Caco-2 (cell line): ENCODE data around the gene WDR43. TPM values are rescaled to one million over a fixed set of nuclear protein-coding genes. Genes with fewer than 3 reads are reported as not detected.

Experiments
- BruUV-seq: library from RNA; stranded (reverse); fragments of 400-500 nt; replicated peaks from 2 replicates; lab custom pipeline; 2021; lab: Mats Ljungman, UMichigan
- CTCF ChIA-PET: fragments of 300-600 bp; sonication (Branson Sonifier 250); formaldehyde crosslinking; loops from one replicate; lab custom pipeline; 2022; ENCODE audit warnings: antibody characterized with exemption; lab: Charles Lee
- POLR2A ChIA-PET: fragments of 300-600 bp; sonication (Branson Sonifier 250); formaldehyde crosslinking; loops from one replicate; lab custom pipeline; 2022; ENCODE audit warnings: antibody characterized with exemption; lab: Charles Lee
- DNase-seq, 2 experiments: peaks; one replicate each; pipeline versions ENCODE4 v3.0.0 to v3.0.0-alpha.2; 2020 to 2022
- H3K27me3 ChIP-seq: replicated peaks from 2 replicates; pipeline ENCODE4 v1.6.0; 2011; ENCODE audit warnings: low read length; ENCODE audit not compliant: control insufficient read depth, insufficient read depth
- H3K36me3 ChIP-seq: 2 replicates; pipeline ENCODE4 v1.5.1; 2011; ENCODE audit warnings: low read length; ENCODE audit not compliant: control insufficient read depth, insufficient read depth
- H3K4me1 ChIP-seq: fragments of 250-450 bp; sonication (Bioruptor Pico); 2 replicates; pipeline ENCODE4 v1.5.1; 2020; ENCODE audit warnings: mild to moderate bottlenecking
- H3K4me3 ChIP-seq: 2 replicates; pipeline ENCODE4 v1.5.1; 2011; ENCODE audit warnings: low read depth, mild to moderate bottlenecking, control low read depth, low read length
- H3K9me3 ChIP-seq: fragments of 250-450 bp; sonication (Bioruptor Pico); 2 replicates; pipeline ENCODE4 v1.5.1; 2020; ENCODE audit warnings: mild to moderate bottlenecking, moderate library complexity
- H3K27ac Mint-ChIP-seq: one replicate; pipeline ENCODE4 v1.8.0; 2022; ENCODE audit warnings: mixed read lengths; ENCODE audit not compliant: unreplicated experiment
- H3K27me3 Mint-ChIP-seq: one replicate; pipeline ENCODE4 v1.8.0; 2022; ENCODE audit warnings: mixed read lengths; ENCODE audit not compliant: insufficient read depth, unreplicated experiment
- H3K36me3 Mint-ChIP-seq: one replicate; pipeline ENCODE4 v1.8.0; 2022; ENCODE audit warnings: mild to moderate bottlenecking, mixed read lengths; ENCODE audit not compliant: insufficient read depth, unreplicated experiment
- H3K4me1 Mint-ChIP-seq: one replicate; pipeline ENCODE4 v1.8.0; 2022; ENCODE audit warnings: low read depth, mixed read lengths; ENCODE audit not compliant: unreplicated experiment
- H3K4me3 Mint-ChIP-seq: one replicate; pipeline ENCODE4 v1.8.0; 2022; ENCODE audit warnings: mild to moderate bottlenecking, moderate library complexity, mixed read lengths; ENCODE audit not compliant: unreplicated experiment
- H3K9me3 Mint-ChIP-seq: one replicate; pipeline ENCODE4 v1.8.0; 2022; ENCODE audit warnings: mixed read lengths; ENCODE audit not compliant: unreplicated experiment
- intact Hi-C: fragments of 100-400 bp; cut with micrococcal nuclease; formaldehyde crosslinking; loops from one replicate; pipeline ENCODE4 v1.10.0; 2022; ENCODE audit not compliant: unreplicated experiment
- total RNA-seq: library from RNA; stranded (reverse); gene quantifications from 2 replicates; pipeline ENCODE4 v1.2.3, GENCODE V29; 2022
- TF ChIP-seq, protein P1 (sequence below), 2 experiments: fragments of 200-600 bp in 1 of 2; IDR thresholded peaks; 1 replicate in 1 of 2; 2 replicates in 1 of 2; pipeline versions ENCODE4 v1.5.1 to v1.8.0; 2011 to 2022; ENCODE audit warnings: antibody characterized with exemption in 1 of 2, control low read depth in 1 of 2, inconsistent platforms in 1 of 2, low read depth in 1 of 2, low read length in 1 of 2, mild to moderate bottlenecking in 1 of 2, moderate library complexity in 1 of 2; ENCODE audit not compliant: insufficient read depth in 1 of 2, severe bottlenecking in 1 of 2, unreplicated experiment in 1 of 2

Gene WDR43
- total RNA-seq, 1 experiment from 2014 or later: 133 TPM

- intact Hi-C loops: no loop called here
- no peak overlapping the region for H3K4me3 Mint-ChIP-seq
Measured at GRCh38 chr2:28904295-28904694, 9.8 kb downstream of the WDR43 start.

DNA sequence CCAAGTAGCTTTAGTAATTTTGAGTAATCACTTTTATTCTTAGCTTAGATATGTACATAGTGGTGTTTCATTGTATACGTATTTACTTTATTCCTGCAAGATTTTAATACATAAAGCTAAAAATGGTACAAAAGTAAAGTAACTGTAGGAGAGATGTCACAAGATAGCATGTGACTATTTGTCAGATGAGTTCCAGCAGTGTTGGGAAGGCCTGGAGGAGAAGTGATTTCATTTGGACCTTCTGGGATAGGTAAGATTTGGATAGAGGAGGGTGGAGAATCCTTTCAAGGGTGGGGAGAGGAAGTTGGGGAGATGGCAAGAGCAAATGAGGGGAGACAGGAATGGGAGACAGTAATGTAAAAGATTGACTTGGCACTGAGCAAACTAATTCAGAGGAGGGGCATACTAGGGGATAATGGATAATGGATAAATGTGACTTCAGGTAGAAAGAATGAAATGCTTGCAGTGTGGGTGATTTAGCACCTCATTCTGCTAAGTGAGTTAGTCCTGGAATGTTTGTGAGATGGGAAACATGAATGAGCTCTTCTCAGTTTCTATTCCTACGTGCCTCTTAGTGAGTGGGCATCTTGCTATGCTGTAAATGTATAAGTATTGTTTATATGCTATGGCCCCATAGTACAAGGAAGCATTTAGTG lies 10.5 kb downstream of the WDR43 start:
- H3K4me3 Mint-ChIP-seq: no peak overlapping the region
- no peaks in the 10 kb centered on the region for H3K27me3 Mint-ChIP-seq
- no peaks in the 10 kb centered on the region for H3K4me1 ChIP-seq
- H3K36me3 Mint-ChIP-seq: peaks cover 88% of the 10 kb centered on the region
- peaks cover 11% of the 10 kb centered on the region for H3K36me3 ChIP-seq
- CTCF ChIA-PET: no interaction called here
- TF ChIP-seq, protein P1, sequence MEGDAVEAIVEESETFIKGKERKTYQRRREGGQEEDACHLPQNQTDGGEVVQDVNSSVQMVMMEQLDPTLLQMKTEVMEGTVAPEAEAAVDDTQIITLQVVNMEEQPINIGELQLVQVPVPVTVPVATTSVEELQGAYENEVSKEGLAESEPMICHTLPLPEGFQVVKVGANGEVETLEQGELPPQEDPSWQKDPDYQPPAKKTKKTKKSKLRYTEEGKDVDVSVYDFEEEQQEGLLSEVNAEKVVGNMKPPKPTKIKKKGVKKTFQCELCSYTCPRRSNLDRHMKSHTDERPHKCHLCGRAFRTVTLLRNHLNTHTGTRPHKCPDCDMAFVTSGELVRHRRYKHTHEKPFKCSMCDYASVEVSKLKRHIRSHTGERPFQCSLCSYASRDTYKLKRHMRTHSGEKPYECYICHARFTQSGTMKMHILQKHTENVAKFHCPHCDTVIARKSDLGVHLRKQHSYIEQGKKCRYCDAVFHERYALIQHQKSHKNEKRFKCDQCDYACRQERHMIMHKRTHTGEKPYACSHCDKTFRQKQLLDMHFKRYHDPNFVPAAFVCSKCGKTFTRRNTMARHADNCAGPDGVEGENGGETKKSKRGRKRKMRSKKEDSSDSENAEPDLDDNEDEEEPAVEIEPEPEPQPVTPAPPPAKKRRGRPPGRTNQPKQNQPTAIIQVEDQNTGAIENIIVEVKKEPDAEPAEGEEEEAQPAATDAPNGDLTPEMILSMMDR (IDR thresholded peaks at IDR 0.05; ENCODE audit: insufficient read depth in 1 of 2, low read depth in 1 of 2, low read length in 1 of 2, severe bottlenecking in 1 of 2, unreplicated experiment in 1 of 2): no peak
- H3K4me1 Mint-ChIP-seq: peaks cover 14% of the 10 kb centered on the region
- no peaks in the 10 kb centered on the region for H3K9me3 ChIP-seq
- no peak for DNase-seq
- no peak overlapping the region for H3K4me3 ChIP-seq
- POLR2A ChIA-PET: interaction anchor here (1.7 kb wide), 1 partner anchor 10 kb away, joined by 9 read pairs; the partner anchor contains the start of gene WDR43
- no peaks in the 10 kb centered on the region for H3K9me3 Mint-ChIP-seq
- intact Hi-C loops: no loop called here
- H3K27me3 ChIP-seq: no peaks in the 10 kb centered on the region
- no peak overlapping the region for H3K27ac Mint-ChIP-seq
- no TSS peak for BruUV-seq

More at GRCh38 chr2:28904295-28904694, 9.8 kb downstream of the WDR43 start:
- H3K36me3 Mint-ChIP-seq: peaks cover 83% of the 10 kb centered on the region
- ChIA-PET CTCF (no interaction called here), POLR2A (interaction anchor here (1.7 kb wide), 1 partner anchor 9 kb away, joined by 9 read pairs; the partner anchor contains the start of gene WDR43)
- H3K27me3 Mint-ChIP-seq: no peaks in the 10 kb centered on the region
- peaks cover 8% of the 10 kb centered on the region for H3K4me1 Mint-ChIP-seq
- no peak for DNase-seq
- Histone ChIP-seq H3K4me1 (no peaks in the 10 kb centered on the region), H3K27me3 (no peaks in the 10 kb centered on the region), H3K9me3 (no peaks in the 10 kb centered on the region), H3K36me3 (peaks cover 7% of the 10 kb centered on the region), H3K4me3 (no peak overlapping the region)
- H3K9me3 Mint-ChIP-seq: no peaks in the 10 kb centered on the region
- TF ChIP-seq, protein P1 (IDR thresholded peaks at IDR 0.05; ENCODE audit: insufficient read depth in 1 of 2, low read depth in 1 of 2, low read length in 1 of 2, severe bottlenecking in 1 of 2, unreplicated experiment in 1 of 2): no peak
- no peak overlapping the region for H3K27ac Mint-ChIP-seq
- BruUV-seq: no TSS peak

DNA sequence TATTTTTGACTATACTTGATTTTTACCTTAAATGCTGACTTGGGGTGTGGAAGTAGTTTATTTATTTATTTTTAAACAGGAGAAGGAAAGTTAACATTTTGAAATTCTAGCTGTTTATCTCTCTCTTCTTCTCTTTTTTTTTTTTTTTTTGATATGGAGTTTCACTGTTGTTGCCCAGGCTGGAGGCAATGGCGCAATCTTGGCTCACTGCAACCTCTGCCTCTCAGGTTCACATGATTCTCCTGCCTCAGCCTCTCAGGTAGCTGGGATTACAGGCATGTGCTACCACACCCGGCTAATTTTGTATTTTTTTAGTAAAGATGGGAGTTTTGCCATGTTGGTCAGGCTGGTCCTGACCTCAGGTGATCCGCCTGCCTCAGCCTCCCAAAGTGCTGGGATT lies 11.1 kb downstream of the WDR43 start:
- H3K4me1 ChIP-seq: no peaks in the 10 kb centered on the region
- TF ChIP-seq, protein P1 (IDR thresholded peaks at IDR 0.05; ENCODE audit: insufficient read depth in 1 of 2, low read depth in 1 of 2, low read length in 1 of 2, severe bottlenecking in 1 of 2, unreplicated experiment in 1 of 2): no peak
- POLR2A ChIA-PET: interaction anchor here (1.7 kb wide), 1 partner anchor 11 kb away, joined by 9 read pairs; the partner anchor contains the start of gene WDR43

More for the DNA sequence above, 11.1 kb downstream of the WDR43 start:
- intact Hi-C loops: no loop called here
- Mint-ChIP-seq H3K27ac (no peak overlapping the region), H3K9me3 (no peaks in the 10 kb centered on the region), H3K4me1 (peaks cover 17% of the 10 kb centered on the region), H3K4me3 (no peak overlapping the region), H3K27me3 (no peaks in the 10 kb centered on the region), H3K36me3 (peaks cover 94% of the 10 kb centered on the region)
- CTCF ChIA-PET: no interaction called here
- H3K4me3 ChIP-seq: no peak overlapping the region
- no peaks in the 10 kb centered on the region for H3K27me3 ChIP-seq
- H3K9me3 ChIP-seq: no peaks in the 10 kb centered on the region
- no peak for DNase-seq
- BruUV-seq: no TSS peak
- H3K36me3 ChIP-seq: peaks cover 12% of the 10 kb centered on the region
